Dendritic cell treated with granulocyte-macrophage colony-stimulating factor and Interleukin-4, amounts not matched to agents 40 ng/mL and 50 ng/mL, for 4 days (primary cell): ENCODE data around the gene TRIM14.
"Not testable (repeated sequence)": the region's sequence is repeated elsewhere in the genome, so short reads cannot be mapped to it uniquely, and the experiment has no call there.

Experiments used
- H3K27ac Mint-ChIP-seq: one replicate; pipeline ENCODE4 v1.8.0; 2022; ENCODE audit warnings: mild to moderate bottlenecking, mixed read lengths
- H3K27me3 Mint-ChIP-seq: one replicate; pipeline ENCODE4 v1.8.0; 2022; ENCODE audit warnings: mild to moderate bottlenecking, mixed read lengths
- H3K36me3 Mint-ChIP-seq: one replicate; pipeline ENCODE4 v1.8.0; 2022; ENCODE audit warnings: low read depth, mixed read lengths
- H3K4me1 Mint-ChIP-seq: one replicate; pipeline ENCODE4 v1.8.0; 2022; ENCODE audit warnings: low read depth, mixed read lengths
- H3K4me3 Mint-ChIP-seq: one replicate; pipeline ENCODE4 v1.8.0; 2022; ENCODE audit warnings: mild to moderate bottlenecking, moderate library complexity, mixed read lengths
- H3K9me3 Mint-ChIP-seq: one replicate; pipeline ENCODE4 v1.8.0; 2022; ENCODE audit warnings: mixed read lengths
- intact Hi-C: fragments of 100-400 bp; cut with micrococcal nuclease; formaldehyde crosslinking; loops from one replicate; pipeline ENCODE4 v1.15.0; 2022

The TRIM14 gene

DNA sequence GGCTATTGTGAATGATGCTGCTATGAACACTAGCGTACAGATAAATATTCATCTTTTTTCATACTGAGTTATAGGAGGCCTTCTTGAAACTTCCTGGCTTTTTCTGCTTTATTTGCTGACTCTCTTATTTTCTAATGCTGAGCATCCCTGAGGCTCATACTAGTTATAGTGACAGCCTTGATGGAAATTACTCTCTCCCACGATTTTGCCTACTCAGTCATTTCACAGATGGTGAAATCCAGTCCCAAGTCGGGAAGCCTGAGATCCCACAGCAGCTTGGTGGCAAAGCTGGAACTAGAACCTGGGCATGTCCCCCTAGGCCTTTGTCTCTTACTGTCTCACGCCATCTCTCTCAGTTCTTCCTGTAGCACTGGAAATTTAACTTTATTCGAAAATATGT, 40.1 kb downstream of the TRIM14 start:
- no peaks in the 10 kb centered on the region for H3K27me3 Mint-ChIP-seq
- intact Hi-C loops = loop anchor here (10.0 kb wide), 1 partner anchor 126 kb away; no protein-coding TSS in a partner anchor
- no peak overlapping the region for H3K27ac Mint-ChIP-seq
- no peak overlapping the region for H3K4me3 Mint-ChIP-seq
- H3K9me3 Mint-ChIP-seq = no peaks in the 10 kb centered on the region
- H3K36me3 Mint-ChIP-seq = peaks cover 79% of the 10 kb centered on the region
- peaks cover 49% of the 10 kb centered on the region for H3K4me1 Mint-ChIP-seq

DNA sequence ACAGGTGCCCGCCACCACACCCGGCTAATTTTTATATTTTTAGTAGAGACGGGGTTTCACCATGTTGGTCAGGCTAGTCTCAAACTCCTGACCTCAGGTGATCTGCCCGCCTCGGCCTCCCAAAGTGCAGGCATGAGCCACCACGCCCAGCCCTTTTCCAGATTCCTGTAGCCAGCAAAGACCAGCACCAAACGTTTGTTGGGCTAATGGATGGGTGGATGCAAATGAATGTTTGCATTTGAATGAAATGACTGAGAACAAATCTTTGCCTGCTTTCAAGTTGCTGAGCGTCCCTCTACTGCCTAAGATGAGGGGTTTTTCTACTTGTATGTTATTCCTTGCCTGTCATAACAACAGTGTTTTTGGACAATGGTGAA, 42.5 kb downstream of the TRIM14 start:
- H3K9me3 Mint-ChIP-seq, H3K4me3 Mint-ChIP-seq, H3K27ac Mint-ChIP-seq, H3K27me3 Mint-ChIP-seq: not testable (repeated sequence)
- H3K4me1 Mint-ChIP-seq = peaks cover 38% of the 10 kb centered on the region
- H3K36me3 Mint-ChIP-seq = peaks cover 74% of the 10 kb centered on the region
- intact Hi-C loops = loop anchor here (10.0 kb wide), 1 partner anchor 128 kb away; no protein-coding TSS in a partner anchor

- intact Hi-C loops = loop anchor here (10.0 kb wide), 1 partner anchor 129 kb away; no protein-coding TSS in a partner anchor
- peak overlapping the region; percentile 63 for H3K27ac Mint-ChIP-seq
- H3K27me3 Mint-ChIP-seq = no peaks in the 10 kb centered on the region
- peaks cover 36% of the 10 kb centered on the region for H3K4me1 Mint-ChIP-seq
- no peaks in the 10 kb centered on the region for H3K9me3 Mint-ChIP-seq
- no peak overlapping the region for H3K4me3 Mint-ChIP-seq
- H3K36me3 Mint-ChIP-seq = peaks cover 72% of the 10 kb centered on the region
Observed at GRCh38 chr9:98075332-98075805, 43.7 kb downstream of the TRIM14 start.

DNA sequence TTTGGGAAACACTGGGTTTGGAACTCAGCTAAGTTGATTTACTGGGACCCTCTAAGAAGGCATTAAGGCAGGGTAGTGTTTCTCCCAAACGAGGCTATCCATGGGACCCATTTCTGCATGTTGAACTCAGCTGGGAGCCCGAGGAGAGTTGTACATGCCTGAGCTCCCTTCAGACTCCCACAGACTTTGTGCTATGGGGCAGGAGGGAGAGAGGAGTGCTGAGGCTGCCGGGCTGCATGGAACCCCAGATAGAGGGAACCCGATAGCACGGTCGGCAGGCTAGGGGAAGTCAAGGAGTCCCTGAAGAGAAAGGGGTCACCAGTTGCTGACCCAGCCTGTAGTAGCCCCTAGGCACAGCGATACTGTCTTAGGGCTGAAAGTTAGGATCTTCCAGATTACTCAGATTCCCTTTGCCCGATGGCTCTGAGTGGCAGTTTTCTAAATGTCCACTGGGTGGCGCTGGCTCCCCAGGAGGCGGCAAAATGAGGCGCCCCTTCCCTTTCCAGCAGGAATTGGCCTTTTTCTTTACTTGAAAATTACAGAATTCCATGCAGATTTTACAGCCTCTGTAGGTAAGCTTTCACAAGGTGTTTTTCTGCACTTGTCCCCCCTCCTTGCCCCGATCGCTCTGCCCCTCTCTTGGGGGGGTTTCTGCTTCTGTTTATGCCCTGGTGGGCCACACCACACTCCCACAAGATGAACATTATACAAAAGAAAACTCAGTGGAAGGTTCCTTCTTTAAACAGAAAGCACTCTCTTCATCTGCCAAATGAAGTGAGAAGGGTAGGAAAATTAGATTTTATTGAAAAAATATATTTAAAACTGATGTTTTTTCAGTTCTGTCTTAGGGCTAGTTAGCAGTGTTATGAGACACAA, 44.7 kb downstream of the TRIM14 start:
- no peaks in the 10 kb centered on the region for H3K9me3 Mint-ChIP-seq
- H3K4me3 Mint-ChIP-seq = no peak overlapping the region
- H3K27ac Mint-ChIP-seq = peak overlapping the region; percentile 63
- H3K36me3 Mint-ChIP-seq = peaks cover 67% of the 10 kb centered on the region
- no peaks in the 10 kb centered on the region for H3K27me3 Mint-ChIP-seq
- intact Hi-C loops = loop anchor here (1.0 to 10.0 kb wide), 2 partner anchors 130 to 189 kb away; no protein-coding TSS in a partner anchor
- peaks cover 40% of the 10 kb centered on the region for H3K4me1 Mint-ChIP-seq

DNA sequence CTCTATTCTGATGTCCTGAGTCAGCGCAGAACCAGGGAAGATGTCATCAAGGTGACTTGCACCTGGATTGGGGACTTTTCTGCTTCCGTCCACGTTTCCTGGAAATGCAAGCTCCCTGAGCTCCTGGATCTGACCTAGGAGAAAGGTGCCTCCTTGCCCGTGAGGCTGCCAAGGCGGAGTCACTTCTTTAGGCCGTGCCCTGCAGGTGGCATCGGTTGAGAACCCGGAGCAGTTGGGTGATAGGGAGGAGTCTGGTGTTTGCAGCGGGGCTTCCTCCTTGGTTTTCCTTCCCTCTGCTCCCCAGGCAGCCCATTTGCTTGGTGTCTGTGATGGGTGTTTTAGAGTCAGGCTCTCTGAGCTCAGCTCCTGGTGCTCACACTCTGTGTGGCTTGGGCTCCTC, 47.3 kb downstream of the TRIM14 start:
- intact Hi-C loops = loop anchor here (10.0 kb wide), 1 partner anchor 133 kb away; no protein-coding TSS in a partner anchor
- no peak overlapping the region for H3K4me3 Mint-ChIP-seq
- no peaks in the 10 kb centered on the region for H3K27me3 Mint-ChIP-seq
- peaks cover 64% of the 10 kb centered on the region for H3K36me3 Mint-ChIP-seq
- H3K9me3 Mint-ChIP-seq = no peaks in the 10 kb centered on the region
- peak overlapping the region; percentile 50 for H3K27ac Mint-ChIP-seq
- peaks cover 51% of the 10 kb centered on the region for H3K4me1 Mint-ChIP-seq

GRCh38 chr9:98070704-98071103, 48.3 kb downstream of the TRIM14 start:
- no peaks in the 10 kb centered on the region for H3K9me3 Mint-ChIP-seq
- intact Hi-C loops = loop anchor here (10.0 kb wide), 1 partner anchor 134 kb away; no protein-coding TSS in a partner anchor
- H3K27ac Mint-ChIP-seq = no peak overlapping the region
- peaks cover 57% of the 10 kb centered on the region for H3K4me1 Mint-ChIP-seq
- peaks cover 68% of the 10 kb centered on the region for H3K36me3 Mint-ChIP-seq
- no peaks in the 10 kb centered on the region for H3K27me3 Mint-ChIP-seq
- H3K4me3 Mint-ChIP-seq = no peak overlapping the region

GRCh38 chr9:98069551-98069950, 49.5 kb downstream of the TRIM14 start:
- intact Hi-C loops = no loop called here
- Mint-ChIP-seq H3K9me3 (no peaks in the 10 kb centered on the region), H3K36me3 (peaks cover 79% of the 10 kb centered on the region), H3K27me3 (no peaks in the 10 kb centered on the region), H3K27ac (no peak overlapping the region), H3K4me3 (no peak overlapping the region), H3K4me1 (peaks cover 47% of the 10 kb centered on the region)

DNA sequence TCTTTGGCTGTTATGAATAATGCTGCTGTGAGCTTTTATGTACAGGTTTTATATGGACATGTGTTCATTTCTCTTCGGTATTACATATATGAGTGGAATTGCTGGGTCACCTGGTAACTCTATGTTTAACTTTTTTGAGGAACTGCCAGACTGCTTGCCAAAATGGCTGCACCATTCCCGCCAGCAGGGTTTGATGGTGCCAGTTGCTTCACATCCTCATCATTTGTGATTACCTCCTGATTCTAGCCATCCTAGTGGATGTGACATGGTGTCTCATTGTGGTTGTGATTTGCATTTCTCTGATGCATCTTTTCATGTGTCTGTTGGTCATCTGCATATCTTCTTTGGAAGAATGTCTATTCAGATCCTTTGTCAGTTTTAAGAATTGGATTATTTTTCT, 51.8 kb downstream of the TRIM14 start:
- Mint-ChIP-seq H3K36me3 (peaks cover 89% of the 10 kb centered on the region), H3K4me1 (peaks cover 35% of the 10 kb centered on the region), H3K4me3 (no peak overlapping the region), H3K27ac (no peak overlapping the region), H3K9me3 (no peaks in the 10 kb centered on the region), H3K27me3 (no peaks in the 10 kb centered on the region)
- intact Hi-C loops = no loop called here

DNA sequence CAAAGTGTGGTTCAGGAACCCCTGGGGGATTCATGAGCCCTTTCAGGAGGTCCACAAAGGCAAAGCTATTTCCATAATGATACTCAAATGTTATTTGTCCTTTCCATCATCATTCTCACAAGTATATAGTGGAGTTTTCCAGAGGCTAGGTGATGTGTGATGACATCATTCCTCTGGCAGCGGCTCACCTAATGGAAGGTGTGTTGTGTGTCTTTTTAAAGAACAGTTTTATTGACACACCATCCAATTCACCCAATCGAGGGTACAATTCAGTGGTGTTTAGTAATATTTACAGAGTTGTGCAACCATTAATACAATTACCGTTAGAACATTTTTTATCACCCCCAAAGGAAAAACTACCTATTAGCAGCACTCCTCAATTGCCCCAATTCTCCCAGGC, 52.8 kb downstream of the TRIM14 start:
- H3K27me3 Mint-ChIP-seq = no peaks in the 10 kb centered on the region
- no peak overlapping the region for H3K4me3 Mint-ChIP-seq
- peaks cover 26% of the 10 kb centered on the region for H3K4me1 Mint-ChIP-seq
- H3K9me3 Mint-ChIP-seq = no peaks in the 10 kb centered on the region
- intact Hi-C loops = no loop called here
- H3K27ac Mint-ChIP-seq = no peak overlapping the region
- peaks cover 89% of the 10 kb centered on the region for H3K36me3 Mint-ChIP-seq

- intact Hi-C loops = no loop called here
- Mint-ChIP-seq H3K27ac (no peak overlapping the region), H3K36me3 (peaks cover 95% of the 10 kb centered on the region)
Observed at GRCh38 chr9:98064623-98065392, 54.2 kb downstream of the TRIM14 start.

GRCh38 chr9:98062161-98062560, 56.9 kb downstream of the TRIM14 start:
- intact Hi-C loops = no loop called here
- Mint-ChIP-seq H3K9me3 (no peaks in the 10 kb centered on the region), H3K4me3 (no peak overlapping the region), H3K4me1 (peaks cover 33% of the 10 kb centered on the region), H3K27me3 (no peaks in the 10 kb centered on the region), H3K27ac (no peak overlapping the region), H3K36me3 (peaks cover 81% of the 10 kb centered on the region)

More at GRCh38 chr9:98064623-98065392, 54.2 kb downstream of the TRIM14 start:
- Mint-ChIP-seq H3K9me3 (no peaks in the 10 kb centered on the region), H3K4me3 (no peak overlapping the region), H3K4me1 (peaks cover 31% of the 10 kb centered on the region), H3K27me3 (no peaks in the 10 kb centered on the region)

DNA sequence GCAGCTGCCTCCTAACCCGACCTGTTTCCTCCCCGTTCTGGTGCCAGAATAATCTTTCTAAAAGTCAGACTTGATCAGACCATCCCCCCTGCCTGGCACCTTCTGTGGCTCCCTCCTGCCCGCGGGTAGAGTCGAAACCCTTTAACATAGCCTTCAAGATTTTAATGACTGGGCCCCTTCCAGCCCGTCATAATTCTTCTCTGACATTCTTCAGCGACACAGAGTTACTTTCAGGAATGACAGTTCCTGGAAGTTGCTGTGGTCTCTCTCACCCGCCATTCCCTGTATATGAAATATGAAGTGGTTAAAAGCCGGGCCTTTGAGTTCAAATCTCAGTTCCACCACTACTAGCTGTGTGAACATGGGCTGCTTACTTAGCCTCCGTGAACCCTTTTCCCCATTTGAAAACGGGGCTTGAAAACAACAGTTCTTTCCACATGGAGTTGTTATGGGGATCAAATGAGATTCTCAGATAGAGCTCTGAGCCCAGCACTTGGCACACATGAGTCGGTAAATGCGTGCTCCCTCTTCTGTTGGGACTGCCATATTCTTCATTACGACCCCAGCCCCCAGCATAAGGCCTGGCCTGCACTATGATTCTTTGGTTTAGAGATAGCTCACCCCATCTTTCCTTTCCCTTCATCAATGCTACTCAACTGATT, 61.8 kb downstream of the TRIM14 start:
- Mint-ChIP-seq H3K9me3 (no peaks in the 10 kb centered on the region), H3K27ac (peak overlapping the region; percentile 96), H3K4me1 (peaks cover 30% of the 10 kb centered on the region), H3K4me3 (peak overlapping the region; percentile 93), H3K27me3 (no peaks in the 10 kb centered on the region), H3K36me3 (peaks cover 36% of the 10 kb centered on the region)
- intact Hi-C loops = loop anchor here (1.0 to 5.0 kb wide), 4 partner anchors 74 to 360 kb away; partner anchors contain the start of genes ANP32B, TBC1D2, TRMO and XPA
